ENCODE measurements around the gene FILIP1L. TPM values are rescaled to one million over a fixed set of nuclear protein-coding genes. Genes with fewer than 3 reads are reported as not detected.

The FILIP1L gene
- polyA plus RNA-seq, 1 of the 3 experiments (the other 2 are of a cell fraction): 26.8 TPM

DNA sequence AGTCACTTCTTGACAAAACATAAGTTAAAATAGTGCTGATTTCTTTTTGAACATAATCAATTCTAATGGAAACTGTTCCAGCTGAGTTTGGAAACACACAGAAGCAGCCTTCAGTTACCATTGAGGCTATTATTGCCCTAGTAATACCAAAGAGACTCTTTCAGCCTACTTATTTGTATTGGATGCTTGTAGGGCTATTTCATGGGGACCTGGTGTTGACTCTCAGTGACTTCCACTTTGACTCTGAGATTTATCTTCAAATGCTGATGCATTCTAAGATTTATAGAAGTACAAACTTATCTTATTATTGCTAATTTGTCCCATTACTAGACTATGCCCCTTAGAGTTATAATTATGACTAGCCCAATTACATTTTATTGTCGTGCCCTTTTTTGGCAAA is 229.2 kb downstream of the FILIP1L start (continued):
- TF ChIP-seq, protein P1, sequence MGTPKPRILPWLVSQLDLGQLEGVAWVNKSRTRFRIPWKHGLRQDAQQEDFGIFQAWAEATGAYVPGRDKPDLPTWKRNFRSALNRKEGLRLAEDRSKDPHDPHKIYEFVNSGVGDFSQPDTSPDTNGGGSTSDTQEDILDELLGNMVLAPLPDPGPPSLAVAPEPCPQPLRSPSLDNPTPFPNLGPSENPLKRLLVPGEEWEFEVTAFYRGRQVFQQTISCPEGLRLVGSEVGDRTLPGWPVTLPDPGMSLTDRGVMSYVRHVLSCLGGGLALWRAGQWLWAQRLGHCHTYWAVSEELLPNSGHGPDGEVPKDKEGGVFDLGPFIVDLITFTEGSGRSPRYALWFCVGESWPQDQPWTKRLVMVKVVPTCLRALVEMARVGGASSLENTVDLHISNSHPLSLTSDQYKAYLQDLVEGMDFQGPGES (IDR thresholded peaks at IDR 0.05; ENCODE audit: low read depth, low read length): no peak
- no peak for TF ChIP-seq TCF12 (IDR thresholded peaks at IDR 0.05)
- TF ChIP-seq RFX5 (IDR thresholded peaks at IDR 0.05; ENCODE audit: low read length): no peak
- TF ChIP-seq, protein P2, sequence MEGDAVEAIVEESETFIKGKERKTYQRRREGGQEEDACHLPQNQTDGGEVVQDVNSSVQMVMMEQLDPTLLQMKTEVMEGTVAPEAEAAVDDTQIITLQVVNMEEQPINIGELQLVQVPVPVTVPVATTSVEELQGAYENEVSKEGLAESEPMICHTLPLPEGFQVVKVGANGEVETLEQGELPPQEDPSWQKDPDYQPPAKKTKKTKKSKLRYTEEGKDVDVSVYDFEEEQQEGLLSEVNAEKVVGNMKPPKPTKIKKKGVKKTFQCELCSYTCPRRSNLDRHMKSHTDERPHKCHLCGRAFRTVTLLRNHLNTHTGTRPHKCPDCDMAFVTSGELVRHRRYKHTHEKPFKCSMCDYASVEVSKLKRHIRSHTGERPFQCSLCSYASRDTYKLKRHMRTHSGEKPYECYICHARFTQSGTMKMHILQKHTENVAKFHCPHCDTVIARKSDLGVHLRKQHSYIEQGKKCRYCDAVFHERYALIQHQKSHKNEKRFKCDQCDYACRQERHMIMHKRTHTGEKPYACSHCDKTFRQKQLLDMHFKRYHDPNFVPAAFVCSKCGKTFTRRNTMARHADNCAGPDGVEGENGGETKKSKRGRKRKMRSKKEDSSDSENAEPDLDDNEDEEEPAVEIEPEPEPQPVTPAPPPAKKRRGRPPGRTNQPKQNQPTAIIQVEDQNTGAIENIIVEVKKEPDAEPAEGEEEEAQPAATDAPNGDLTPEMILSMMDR (IDR thresholded peaks at IDR 0.05): no peak
- no peak for TF ChIP-seq FOSL2 (IDR thresholded peaks at IDR 0.05; ENCODE audit: borderline replicate concordance, low read depth)
- no peak for TF ChIP-seq ELF1 (IDR thresholded peaks at IDR 0.05)
- no peak for TF ChIP-seq RCOR1 (IDR thresholded peaks at IDR 0.05; ENCODE audit: low read length)
- no peak for TF ChIP-seq FOXM1 (IDR thresholded peaks at IDR 0.05; ENCODE audit: low read depth)
- TF ChIP-seq FOXJ3 (CRISPR knock-in tag; IDR thresholded peaks at IDR 0.05): no peak

DNA sequence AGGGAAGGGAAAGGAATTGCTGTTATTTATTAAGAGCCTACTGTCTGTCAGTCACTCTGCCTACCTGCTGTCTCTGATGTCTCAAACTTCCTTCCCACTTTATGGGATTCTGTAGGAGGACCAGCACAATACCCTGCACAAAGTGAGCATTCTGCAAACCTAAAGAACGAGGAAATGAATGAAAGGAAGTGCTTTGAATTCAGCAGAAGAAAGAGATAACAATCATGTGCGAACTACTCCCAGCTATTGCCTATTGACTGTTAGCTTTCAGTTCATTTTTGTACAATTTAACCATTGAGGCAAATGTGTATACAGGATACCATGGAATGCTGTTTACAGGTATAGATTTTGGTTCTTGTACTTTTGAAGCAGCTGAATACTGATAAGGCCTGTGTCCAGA is 229.8 kb downstream of the FILIP1L start:
- POLR2A ChIA-PET: no interaction called here

More for the DNA sequence above, 229.8 kb downstream of the FILIP1L start:
- Histone ChIP-seq H3K27me3 (ENCODE audit: insufficient read depth) (no peaks in the 10 kb centered on the region), H4K20me1 (ENCODE audit: insufficient read depth) (no peaks in the 10 kb centered on the region), H3K36me3 (replicated peaks in 1 of 2; ENCODE audit: control insufficient read depth in 1 of 2, insufficient read depth in 2 of 2, low read length in 1 of 2) (no peaks in the 10 kb centered on the region), H3K9ac (no peak overlapping the region), H3K4me2 (no peak overlapping the region), H2AFZ (ENCODE audit: low read depth) (no peak overlapping the region), H3K9me3 (no peaks in the 10 kb centered on the region), H3K4me1 (ENCODE audit: control insufficient read depth in 1 of 2, insufficient read depth in 2 of 2, low read depth in 1 of 2, low read length in 1 of 2) (no peaks in the 10 kb centered on the region; a peak in 2 of 4 replicates), H3F3A (replicated peaks; ENCODE audit: insufficient read depth) (no peaks in the 10 kb centered on the region), H3K9me2 (no peaks in the 10 kb centered on the region), H3K4me3 (ENCODE audit: low read depth in 2 of 2, low read length in 1 of 2) (no peak overlapping the region), H3K27ac (ENCODE audit: low read depth in 2 of 2, low read length in 1 of 2) (no peak overlapping the region), H3K79me2 (ENCODE audit: insufficient read depth) (no peaks in the 10 kb centered on the region)
- DNase-seq: no peak
- CTCF ChIA-PET: interaction anchor here (0.9 to 1.3 kb wide), 2 partner anchors 35 to 370 kb away, joined by 3 read pairs; no protein-coding TSS in a partner anchor
- TF ChIP-seq RAD21 (IDR thresholded peaks at IDR 0.05; ENCODE audit: low read length) (no peak), FOXM1 (IDR thresholded peaks at IDR 0.05; ENCODE audit: low read depth) (no peak)
- TF ChIP-seq, protein P1 (IDR thresholded peaks at IDR 0.05; ENCODE audit: low read depth, low read length): no peak
- TF ChIP-seq, protein P3, sequence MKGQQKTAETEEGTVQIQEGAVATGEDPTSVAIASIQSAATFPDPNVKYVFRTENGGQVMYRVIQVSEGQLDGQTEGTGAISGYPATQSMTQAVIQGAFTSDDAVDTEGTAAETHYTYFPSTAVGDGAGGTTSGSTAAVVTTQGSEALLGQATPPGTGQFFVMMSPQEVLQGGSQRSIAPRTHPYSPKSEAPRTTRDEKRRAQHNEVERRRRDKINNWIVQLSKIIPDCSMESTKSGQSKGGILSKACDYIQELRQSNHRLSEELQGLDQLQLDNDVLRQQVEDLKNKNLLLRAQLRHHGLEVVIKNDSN (IDR thresholded peaks at IDR 0.05; ENCODE audit: borderline replicate concordance, low read depth): no peak
- 85% methylated on average over 2 of the region's 2 CpGs for WGBS (ENCODE audit: low lambda C conversion rate)

Data from SK-N-SH (cell line).